GM12878 (cell line): ENCODE measurements around the gene PIGBOS1. TPM values are rescaled to one million over a fixed set of nuclear protein-coding genes. Genes with fewer than 3 reads are reported as not detected.

Source experiments
- ATAC-seq: fragments of 200-7000 bp; cut with Tn5 transposase; 3 replicates; pipeline ENCODE4 v1.9.1; 2020; ENCODE audit warnings: mild to moderate bottlenecking, moderate library complexity
- BruUV-seq: library from RNA; stranded (reverse); fragments of 400-500 nt; replicated peaks from 2 replicates; lab custom pipeline; 2021; lab: Mats Ljungman, UMichigan
- CTCF ChIA-PET: fragments of 300-600 bp; sonication (Branson Sonifier 250); formaldehyde crosslinking; extraction: SDS; loops from one replicate; lab custom pipeline; 2021; ENCODE audit warnings: inconsistent platforms; lab: Yijun Ruan, JAX
- POLR2A ChIA-PET: fragments of 350-600 bp; formaldehyde crosslinking; extraction: SDS; loops from one replicate; lab custom pipeline; 2021; ENCODE audit warnings: inconsistent platforms; lab: Charles Lee
- RAD21 ChIA-PET: fragments of 300-600 bp; sonication (Branson Sonifier 250); formaldehyde crosslinking; loops from one replicate; lab custom pipeline; 2023; ENCODE audit warnings: antibody characterized with exemption; ENCODE audit not compliant: unreplicated experiment; lab: Charles Lee
- SMC1A ChIA-PET: fragments of 300-600 bp; sonication (Branson Sonifier 250); formaldehyde crosslinking; loops from one replicate; lab custom pipeline; 2023; ENCODE audit not compliant: unreplicated experiment, uncharacterized antibody; lab: Charles Lee
- DNase-seq: peaks from one replicate; pipeline ENCODE4 v3.0.0-alpha.2; 2011; ENCODE audit warnings: low read depth, low spot score
- FAIRE-seq: peaks from 3 replicates; lab custom pipeline; 2011; peaks lifted over from hg19 to GRCh38; lab: Jason Lieb, UNC
- H2AFZ ChIP-seq: 2 replicates; pipeline ENCODE4 v1.6.0; 2011; ENCODE audit warnings: low read depth, low read length, control low read depth; ENCODE audit not compliant: control insufficient read depth
- H3K27ac ChIP-seq: 2 replicates; pipeline ENCODE4 v1.5.1; 2011; ENCODE audit warnings: control low read depth; ENCODE audit not compliant: control insufficient read depth, insufficient read depth
- H3K27me3 ChIP-seq, 2 experiments: replicated peaks in 1 of 2; 2 replicates each; pipeline versions ENCODE4 v1.6.0 to v1.6.1; 2011; ENCODE audit warnings: low read length in 1 of 2; ENCODE audit not compliant: control insufficient read depth in 2 of 2, insufficient read depth in 2 of 2
- H3K36me3 ChIP-seq, 2 experiments: 2 replicates each; pipeline ENCODE4 v1.5.1; 2011; ENCODE audit warnings: low read length in 1 of 2; ENCODE audit not compliant: control insufficient read depth in 2 of 2, insufficient read depth in 2 of 2
- H3K4me1 ChIP-seq: 2 replicates; pipeline ENCODE4 v1.6.1; 2011; ENCODE audit warnings: mild to moderate bottlenecking, low read length, moderate library complexity, mixed read lengths; ENCODE audit not compliant: control insufficient read depth, insufficient read depth
- H3K4me2 ChIP-seq: 2 replicates; pipeline ENCODE4 v1.6.0; 2011; ENCODE audit warnings: control low read depth; ENCODE audit not compliant: control insufficient read depth, insufficient read depth
- H3K4me3 ChIP-seq: fragments of 200-600 bp; sonication (generic); 2 replicates; pipeline ENCODE4 v1.5.1; 2016
- H3K79me2 ChIP-seq: 2 replicates; pipeline ENCODE4 v1.6.0; 2011; ENCODE audit warnings: low read length; ENCODE audit not compliant: control insufficient read depth, insufficient read depth
- H3K9ac ChIP-seq: 2 replicates; pipeline ENCODE4 v1.8.0; 2011; ENCODE audit warnings: low read length, control low read depth, mixed read lengths; ENCODE audit not compliant: control insufficient read depth, insufficient read depth
- H3K9me3 ChIP-seq: replicated peaks from 3 replicates; pipeline ENCODE4 v1.5.1; 2011; ENCODE audit warnings: mild to moderate bottlenecking, low read length; ENCODE audit not compliant: control insufficient read depth, insufficient read depth
- H4K20me1 ChIP-seq: 2 replicates; pipeline ENCODE4 v1.6.0; 2011; ENCODE audit not compliant: control insufficient read depth, insufficient read depth
- EED ChIP-seq: sonication (generic); IDR thresholded peaks from 2 replicates; pipeline ENCODE4 v1.6.1; 2016; ENCODE audit warnings: antibody characterized with exemption, low read depth
- ESRRA ChIP-seq: IDR thresholded peaks from 2 replicates; pipeline ENCODE4 v1.6.1; 2012; ENCODE audit warnings: mild to moderate bottlenecking, low read length, improper control_type of control experiment
- FOXK2 ChIP-seq: fragments of 450-650 bp; IDR thresholded peaks from 2 replicates; pipeline ENCODE4 v1.6.1; 2017; ENCODE audit warnings: mild to moderate bottlenecking, moderate library complexity
- MYB ChIP-seq: fragments of 150-350 bp; IDR thresholded peaks from 2 replicates; pipeline ENCODE4 v1.6.1; 2014; ENCODE audit warnings: mild to moderate bottlenecking, low read depth, low read length, borderline replicate concordance
- NFXL1 ChIP-seq: fragments of 450-650 bp; IDR thresholded peaks from 2 replicates; pipeline ENCODE4 v1.6.1; 2017; ENCODE audit warnings: antibody characterized with exemption, mild to moderate bottlenecking, borderline replicate concordance
- POU2F2 ChIP-seq: IDR thresholded peaks from 3 replicates; pipeline ENCODE4 v1.6.1; 2011; ENCODE audit warnings: low read depth, mild to moderate bottlenecking, low read length, borderline replicate concordance
- SIN3A ChIP-seq: IDR thresholded peaks from 2 replicates; pipeline ENCODE4 v1.6.1; 2012; ENCODE audit warnings: low read depth, low read length, improper control_type of control experiment
- YBX1 ChIP-seq: fragments of 450-650 bp; IDR thresholded peaks from 2 replicates; pipeline ENCODE4 v1.6.1; 2016; ENCODE audit warnings: antibody characterized with exemption
- ZBED1 ChIP-seq: IDR thresholded peaks from 2 replicates; pipeline ENCODE4 v1.6.1; 2016; ENCODE audit warnings: borderline replicate concordance
- WGBS: methylation state at CpG from one replicate; pipeline ENCODE4 v1.1.6; 2016; ENCODE audit warnings: low lambda C conversion rate; ENCODE audit not compliant: insufficient replicate concordance, insufficient coverage; ENCODE audit errors: missing lambda C conversion rate; 5-methylcytosine and 5-hydroxymethylcytosine counted together
- in situ Hi-C: fragments of 300-500 bp; cut with MboI; formaldehyde crosslinking; loops from 9 replicates; pipeline ENCODE4 v1.14.3; 2018; ENCODE audit warnings: mixed read lengths
- intact Hi-C: fragments of 100-400 bp; cut with micrococcal nuclease; formaldehyde crosslinking; loops from one replicate; pipeline ENCODE4 v1.14.2; 2022; ENCODE audit not compliant: unreplicated experiment
- polyA plus RNA-seq, 11 experiments: library from polyadenylated mRNA; depleted of rRNA in 4 of 11; unstranded in 6 of 11; stranded (reverse) in 5 of 11; fragments of >200 nt; fragmentation: Nextera tagmentation in 4 of 11; fragmentation: Illumina TruSeq in 1 of 11; extraction: Ambion mirVana in 4 of 11; extraction: Trizol in 1 of 11; gene quantifications; 1 replicate in 1 of 11; 2 replicates in 10 of 11; pipeline versions ENCODE4 v1.2.1 to v1.2.3, GENCODE V29; 2011 to 2016; ENCODE audit warnings: inconsistent platforms in 2 of 11, missing spikeins in 2 of 11, low read depth in 1 of 11
- total RNA-seq, 4 experiments: library from RNA; depleted of rRNA in 3 of 4; stranded (reverse); fragments of >200 nt in 3 of 4; fragmentation: Illumina TruSeq in 1 of 4; extraction: Trizol in 1 of 4; gene quantifications; 2 replicates each; pipeline versions ENCODE4 v1.2.1 to v1.2.3, GENCODE V29; 2013 to 2021
- TF ChIP-seq, protein P1 (sequence below): IDR thresholded peaks from 2 replicates; pipeline ENCODE4 v1.6.1; 2012; ENCODE audit warnings: mild to moderate bottlenecking, low read depth, low read length
- TF ChIP-seq, protein P2 (sequence below): fragments of 450-650 bp; IDR thresholded peaks from 2 replicates; pipeline ENCODE4 v1.6.1; 2018; ENCODE audit warnings: borderline replicate concordance, mild to moderate bottlenecking; ENCODE audit not compliant: partially characterized antibody

PIGBOS1 gene
- total and polyA plus RNA-seq, 10 of the 15 experiments (the other 5 are each of a cell fraction or from before 2014, with no cell fraction given), result 7.1 to 24.7 (median 10.2) TPM

DNA sequence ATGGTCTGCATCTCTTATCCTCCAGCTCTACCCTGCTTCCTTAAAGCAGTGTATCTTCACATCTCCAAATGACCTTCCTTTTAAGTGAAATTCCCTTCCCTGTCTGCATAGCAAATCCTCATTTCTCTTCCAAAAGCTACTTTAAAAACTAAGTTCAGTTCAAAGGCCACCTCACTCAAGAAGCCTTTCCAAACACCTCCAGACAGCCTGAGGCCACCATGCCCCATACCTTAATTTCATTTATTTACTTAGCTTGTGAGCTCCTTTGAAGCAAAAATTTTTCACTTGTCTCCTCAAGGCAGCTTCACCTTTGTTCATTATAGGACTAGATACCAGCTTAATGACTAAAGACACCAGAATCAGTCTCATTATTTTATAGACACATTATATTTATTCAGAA is 39.5 kb upstream of the PIGBOS1 start:
- no peak for ATAC-seq
- DNase-seq, result no peak
- Histone ChIP-seq H3K27me3 (no peaks in the 10 kb centered on the region), H3K27ac (no peak overlapping the region), H3K79me2 (no peaks in the 10 kb centered on the region), H4K20me1 (no peaks in the 10 kb centered on the region), H3K9me3 (no peaks in the 10 kb centered on the region), H3K36me3 (no peaks in the 10 kb centered on the region; a peak in 1 of 4 replicates), H3K9ac (no peak overlapping the region), H3K4me3 (no peak overlapping the region), H3K4me2 (no peak overlapping the region), H3K4me1 (no peaks in the 10 kb centered on the region), H2AFZ (no peak overlapping the region)
- intact Hi-C loops (no loop called here), in situ Hi-C loops (no loop called here)
- ChIA-PET SMC1A (interaction anchor here (0.6 to 2.2 kb wide), 8 partner anchors 9 to 141 kb away, joined by 3 to 11 read pairs (median 4); no protein-coding TSS in a partner anchor), POLR2A (no interaction called here), CTCF (interaction anchor here (0.6 to 1.7 kb wide), 6 partner anchors 11 to 881 kb away, joined by 3 to 8 read pairs (median 6); partner anchors contain the start of genes CCPG1 and PIERCE2), RAD21 (interaction anchor here (0.9 to 1.3 kb wide), 3 partner anchors 75 to 81 kb away, joined by 3 to 5 read pairs (median 4); no protein-coding TSS in a partner anchor)
- no TSS peak for BruUV-seq
- no peak for FAIRE-seq
- TF ChIP-seq YBX1, result no peak
- no peak for TF ChIP-seq NFXL1
- no peak for TF ChIP-seq POU2F2
- TF ChIP-seq SIN3A, result no peak
- TF ChIP-seq EED, result no peak

DNA sequence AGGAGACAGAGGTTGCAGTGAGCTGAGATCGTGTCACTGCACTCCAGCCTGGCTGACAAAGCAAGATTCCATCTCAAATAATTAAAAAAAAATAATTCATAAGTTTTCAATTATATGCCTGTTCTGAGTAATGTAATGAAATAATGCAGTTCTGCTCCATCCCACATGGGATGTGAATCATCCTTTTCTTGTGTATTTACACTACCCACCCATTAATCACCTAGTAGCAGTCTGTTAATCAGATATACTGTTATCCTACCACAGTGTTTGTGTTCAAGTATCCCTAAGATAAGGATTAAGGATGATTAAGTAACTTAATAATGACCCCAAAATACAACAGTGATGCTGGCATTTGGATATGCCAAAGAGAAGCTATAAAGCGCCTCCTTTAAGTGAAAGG is 38.9 kb upstream of the PIGBOS1 start:
- SMC1A ChIA-PET, result interaction anchor here (0.6 to 1.5 kb wide), 4 partner anchors 14 to 140 kb away, joined by 3 to 5 read pairs (median 4); no protein-coding TSS in a partner anchor
- Histone ChIP-seq H3K36me3 (no peaks in the 10 kb centered on the region; a peak in 1 of 4 replicates), H3K4me1 (no peaks in the 10 kb centered on the region), H3K9ac (no peak overlapping the region), H3K4me3 (no peak overlapping the region), H3K4me2 (no peak overlapping the region), H3K27me3 (no peaks in the 10 kb centered on the region), H2AFZ (no peak overlapping the region), H3K9me3 (no peaks in the 10 kb centered on the region), H4K20me1 (no peaks in the 10 kb centered on the region), H3K27ac (no peak overlapping the region), H3K79me2 (no peaks in the 10 kb centered on the region)
- ATAC-seq (no peak), FAIRE-seq (no peak), DNase-seq (no peak)
- CTCF ChIA-PET, result interaction anchor here (0.8 to 1.6 kb wide), 3 partner anchors 18 to 82 kb away, joined by 3 read pairs; no protein-coding TSS in a partner anchor
- in situ Hi-C loops, result no loop called here
- RAD21 ChIA-PET, result interaction anchor here (1.3 kb wide), 1 partner anchor 82 kb away, joined by 4 read pairs; no protein-coding TSS in a partner anchor
- intact Hi-C loops, result no loop called here
- BruUV-seq, result no TSS peak
- POLR2A ChIA-PET, result no interaction called here
- 94% methylated on average over 2 of the region's 2 CpGs for WGBS
- TF ChIP-seq ESRRA (no peak), FOXK2 (no peak), MYB (no peak), ZBED1 (no peak)
- TF ChIP-seq, protein P1, sequence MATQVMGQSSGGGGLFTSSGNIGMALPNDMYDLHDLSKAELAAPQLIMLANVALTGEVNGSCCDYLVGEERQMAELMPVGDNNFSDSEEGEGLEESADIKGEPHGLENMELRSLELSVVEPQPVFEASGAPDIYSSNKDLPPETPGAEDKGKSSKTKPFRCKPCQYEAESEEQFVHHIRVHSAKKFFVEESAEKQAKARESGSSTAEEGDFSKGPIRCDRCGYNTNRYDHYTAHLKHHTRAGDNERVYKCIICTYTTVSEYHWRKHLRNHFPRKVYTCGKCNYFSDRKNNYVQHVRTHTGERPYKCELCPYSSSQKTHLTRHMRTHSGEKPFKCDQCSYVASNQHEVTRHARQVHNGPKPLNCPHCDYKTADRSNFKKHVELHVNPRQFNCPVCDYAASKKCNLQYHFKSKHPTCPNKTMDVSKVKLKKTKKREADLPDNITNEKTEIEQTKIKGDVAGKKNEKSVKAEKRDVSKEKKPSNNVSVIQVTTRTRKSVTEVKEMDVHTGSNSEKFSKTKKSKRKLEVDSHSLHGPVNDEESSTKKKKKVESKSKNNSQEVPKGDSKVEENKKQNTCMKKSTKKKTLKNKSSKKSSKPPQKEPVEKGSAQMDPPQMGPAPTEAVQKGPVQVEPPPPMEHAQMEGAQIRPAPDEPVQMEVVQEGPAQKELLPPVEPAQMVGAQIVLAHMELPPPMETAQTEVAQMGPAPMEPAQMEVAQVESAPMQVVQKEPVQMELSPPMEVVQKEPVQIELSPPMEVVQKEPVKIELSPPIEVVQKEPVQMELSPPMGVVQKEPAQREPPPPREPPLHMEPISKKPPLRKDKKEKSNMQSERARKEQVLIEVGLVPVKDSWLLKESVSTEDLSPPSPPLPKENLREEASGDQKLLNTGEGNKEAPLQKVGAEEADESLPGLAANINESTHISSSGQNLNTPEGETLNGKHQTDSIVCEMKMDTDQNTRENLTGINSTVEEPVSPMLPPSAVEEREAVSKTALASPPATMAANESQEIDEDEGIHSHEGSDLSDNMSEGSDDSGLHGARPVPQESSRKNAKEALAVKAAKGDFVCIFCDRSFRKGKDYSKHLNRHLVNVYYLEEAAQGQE, result no peak
- TF ChIP-seq, protein P2, sequence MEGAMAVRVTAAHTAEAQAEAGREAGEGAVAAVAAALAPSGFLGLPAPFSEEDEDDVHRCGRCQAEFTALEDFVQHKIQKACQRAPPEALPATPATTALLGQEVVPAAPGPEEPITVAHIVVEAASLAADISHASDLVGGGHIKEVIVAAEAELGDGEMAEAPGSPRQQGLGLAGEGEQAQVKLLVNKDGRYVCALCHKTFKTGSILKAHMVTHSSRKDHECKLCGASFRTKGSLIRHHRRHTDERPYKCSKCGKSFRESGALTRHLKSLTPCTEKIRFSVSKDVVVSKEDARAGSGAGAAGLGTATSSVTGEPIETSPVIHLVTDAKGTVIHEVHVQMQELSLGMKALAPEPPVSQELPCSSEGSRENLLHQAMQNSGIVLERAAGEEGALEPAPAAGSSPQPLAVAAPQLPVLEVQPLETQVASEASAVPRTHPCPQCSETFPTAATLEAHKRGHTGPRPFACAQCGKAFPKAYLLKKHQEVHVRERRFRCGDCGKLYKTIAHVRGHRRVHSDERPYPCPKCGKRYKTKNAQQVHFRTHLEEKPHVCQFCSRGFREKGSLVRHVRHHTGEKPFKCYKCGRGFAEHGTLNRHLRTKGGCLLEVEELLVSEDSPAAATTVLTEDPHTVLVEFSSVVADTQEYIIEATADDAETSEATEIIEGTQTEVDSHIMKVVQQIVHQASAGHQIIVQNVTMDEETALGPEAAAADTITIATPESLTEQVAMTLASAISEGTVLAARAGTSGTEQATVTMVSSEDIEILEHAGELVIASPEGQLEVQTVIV, result no peak
